MM.1S (cell line): ENCODE data around the gene BSN.

Source experiments
- DNase-seq: peaks from one replicate; pipeline ENCODE4 v3.0.0-alpha.2; 2015
- H2AFZ ChIP-seq: fragments of 300-600 bp; sonication (generic); 2 replicates; pipeline ENCODE4 v1.6.0; 2016; ENCODE audit warnings: antibody characterized with exemption, low read length
- H3F3A ChIP-seq: fragments of 300-600 bp; sonication (generic); 2 replicates; pipeline ENCODE4 v1.6.1; 2016; ENCODE audit warnings: mild to moderate bottlenecking, antibody characterized with exemption, low read length, moderate library complexity, mixed read lengths; ENCODE audit not compliant: insufficient read depth
- H3K27ac ChIP-seq: fragments of 300-600 bp; sonication (generic); 2 replicates; pipeline ENCODE4 v1.5.1; 2016; ENCODE audit warnings: mild to moderate bottlenecking, low read length
- H3K27me3 ChIP-seq: fragments of 300-600 bp; sonication (generic); replicated peaks from 2 replicates; pipeline ENCODE4 v1.6.0; 2016; ENCODE audit warnings: low read length; ENCODE audit not compliant: insufficient read depth
- H3K36me3 ChIP-seq: fragments of 300-600 bp; sonication (generic); replicated peaks from 2 replicates; pipeline ENCODE4 v1.6.1; 2016; ENCODE audit warnings: mild to moderate bottlenecking, low read length, mixed read lengths; ENCODE audit not compliant: insufficient read depth
- H3K4me1 ChIP-seq: fragments of 300-600 bp; sonication (generic); 2 replicates; pipeline ENCODE4 v1.6.1; 2016; ENCODE audit warnings: low read length, mixed read lengths
- H3K4me2 ChIP-seq: fragments of 300-600 bp; sonication (generic); 2 replicates; pipeline ENCODE4 v1.6.0; 2016; ENCODE audit warnings: low read depth, low read length
- H3K4me3 ChIP-seq: fragments of 300-600 bp; sonication (generic); 2 replicates; pipeline ENCODE4 v1.5.1; 2016; ENCODE audit warnings: low read length, mixed read lengths
- H3K79me2 ChIP-seq: fragments of 300-600 bp; sonication (generic); 2 replicates; pipeline ENCODE4 v1.6.1; 2016; ENCODE audit warnings: mixed run types, low read length, mixed read lengths
- H3K9ac ChIP-seq: fragments of 300-600 bp; sonication (generic); 2 replicates; pipeline ENCODE4 v1.6.1; 2016; ENCODE audit warnings: low read length, mixed read lengths
- H3K9me2 ChIP-seq: fragments of 300-600 bp; sonication (generic); replicated peaks from 2 replicates; pipeline ENCODE4 v1.6.1; 2016; ENCODE audit warnings: mild to moderate bottlenecking, low read length, mixed read lengths; ENCODE audit not compliant: insufficient read depth
- H3K9me3 ChIP-seq: fragments of 300-600 bp; sonication (generic); replicated peaks from 2 replicates; pipeline ENCODE4 v1.6.1; 2016; ENCODE audit warnings: mild to moderate bottlenecking, low read length, mixed read lengths; ENCODE audit not compliant: insufficient read depth
- H4K20me1 ChIP-seq: fragments of 300-600 bp; sonication (generic); 2 replicates; pipeline ENCODE4 v1.6.1; 2016; ENCODE audit warnings: mild to moderate bottlenecking, low read length, moderate library complexity, mixed read lengths; ENCODE audit not compliant: insufficient read depth
- EZH2 ChIP-seq: fragments of 300-600 bp; sonication (generic); optimal IDR thresholded peaks from 2 replicates; pipeline ENCODE3; 2017; ENCODE audit warnings: low read depth, mild to moderate bottlenecking, antibody characterized with exemption, low read length, mixed read lengths
- EZH2phosphoT487 ChIP-seq: fragments of 300-600 bp; sonication (generic); IDR thresholded peaks from 2 replicates; pipeline ENCODE4 v1.6.1; 2018; ENCODE audit warnings: antibody characterized with exemption, low read length
- TF ChIP-seq, protein P1 (sequence below): fragments of 300-600 bp; sonication (generic); IDR thresholded peaks from 2 replicates; pipeline ENCODE4 v1.5.1; 2016; ENCODE audit warnings: antibody characterized with exemption, low read length, mixed read lengths

The BSN gene

DNA sequence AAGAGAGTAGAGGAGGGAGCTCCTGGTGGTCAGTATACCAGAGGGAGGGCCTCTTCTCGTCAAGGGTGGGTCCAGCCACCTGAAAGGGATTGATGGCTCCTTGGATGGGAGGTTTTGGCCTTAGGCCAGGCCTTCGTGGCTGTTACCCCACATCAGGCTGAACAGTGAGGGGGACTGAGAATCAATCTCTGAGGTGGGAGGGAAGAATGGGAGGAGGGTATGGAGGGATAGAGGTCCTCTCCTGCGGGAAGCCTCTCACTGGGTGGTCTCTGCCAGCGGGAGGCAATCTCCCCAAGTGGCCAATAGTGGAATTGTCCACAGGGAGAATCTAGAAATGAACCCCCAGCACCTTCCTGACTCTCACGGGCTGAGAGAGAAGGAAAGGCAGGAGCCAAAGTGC is 53.5 kb downstream of the BSN start:
- H3K4me1 ChIP-seq, result no peaks in the 10 kb centered on the region
- no peaks in the 10 kb centered on the region for H3K79me2 ChIP-seq
- H3K9me2 ChIP-seq, result no peaks in the 10 kb centered on the region
- H4K20me1 ChIP-seq, result no peaks in the 10 kb centered on the region
- no peak overlapping the region for H3K4me3 ChIP-seq
- no peak for TF ChIP-seq EZH2phosphoT487
- TF ChIP-seq, protein P1, sequence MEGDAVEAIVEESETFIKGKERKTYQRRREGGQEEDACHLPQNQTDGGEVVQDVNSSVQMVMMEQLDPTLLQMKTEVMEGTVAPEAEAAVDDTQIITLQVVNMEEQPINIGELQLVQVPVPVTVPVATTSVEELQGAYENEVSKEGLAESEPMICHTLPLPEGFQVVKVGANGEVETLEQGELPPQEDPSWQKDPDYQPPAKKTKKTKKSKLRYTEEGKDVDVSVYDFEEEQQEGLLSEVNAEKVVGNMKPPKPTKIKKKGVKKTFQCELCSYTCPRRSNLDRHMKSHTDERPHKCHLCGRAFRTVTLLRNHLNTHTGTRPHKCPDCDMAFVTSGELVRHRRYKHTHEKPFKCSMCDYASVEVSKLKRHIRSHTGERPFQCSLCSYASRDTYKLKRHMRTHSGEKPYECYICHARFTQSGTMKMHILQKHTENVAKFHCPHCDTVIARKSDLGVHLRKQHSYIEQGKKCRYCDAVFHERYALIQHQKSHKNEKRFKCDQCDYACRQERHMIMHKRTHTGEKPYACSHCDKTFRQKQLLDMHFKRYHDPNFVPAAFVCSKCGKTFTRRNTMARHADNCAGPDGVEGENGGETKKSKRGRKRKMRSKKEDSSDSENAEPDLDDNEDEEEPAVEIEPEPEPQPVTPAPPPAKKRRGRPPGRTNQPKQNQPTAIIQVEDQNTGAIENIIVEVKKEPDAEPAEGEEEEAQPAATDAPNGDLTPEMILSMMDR, result peak; percentile 38
- no peak for TF ChIP-seq EZH2
- no peak overlapping the region for H3K27ac ChIP-seq
- no peak overlapping the region for H3K9ac ChIP-seq
- no peaks in the 10 kb centered on the region for H3K9me3 ChIP-seq
- no peak overlapping the region for H3K4me2 ChIP-seq
- H3K27me3 ChIP-seq, result no peaks in the 10 kb centered on the region
- no peak for DNase-seq
- no peaks in the 10 kb centered on the region for H3F3A ChIP-seq
- H3K36me3 ChIP-seq, result no peaks in the 10 kb centered on the region
- no peak overlapping the region for H2AFZ ChIP-seq

- Histone ChIP-seq H2AFZ (no peak overlapping the region), H3K36me3 (no peaks in the 10 kb centered on the region), H3K4me3 (no peak overlapping the region), H4K20me1 (no peaks in the 10 kb centered on the region), H3K9ac (no peak overlapping the region), H3K4me2 (no peak overlapping the region), H3K9me3 (no peaks in the 10 kb centered on the region), H3K9me2 (no peaks in the 10 kb centered on the region), H3K27me3 (no peaks in the 10 kb centered on the region), H3K4me1 (no peaks in the 10 kb centered on the region), H3K27ac (no peak overlapping the region), H3K79me2 (no peaks in the 10 kb centered on the region), H3F3A (no peaks in the 10 kb centered on the region)
- no peak for TF ChIP-seq EZH2phosphoT487
- TF ChIP-seq, protein P1, result no peak
- no peak for TF ChIP-seq EZH2
- DNase-seq, result no peak
Measured at GRCh38 chr3:49609314-49609713, 55.0 kb downstream of the BSN start.

DNA sequence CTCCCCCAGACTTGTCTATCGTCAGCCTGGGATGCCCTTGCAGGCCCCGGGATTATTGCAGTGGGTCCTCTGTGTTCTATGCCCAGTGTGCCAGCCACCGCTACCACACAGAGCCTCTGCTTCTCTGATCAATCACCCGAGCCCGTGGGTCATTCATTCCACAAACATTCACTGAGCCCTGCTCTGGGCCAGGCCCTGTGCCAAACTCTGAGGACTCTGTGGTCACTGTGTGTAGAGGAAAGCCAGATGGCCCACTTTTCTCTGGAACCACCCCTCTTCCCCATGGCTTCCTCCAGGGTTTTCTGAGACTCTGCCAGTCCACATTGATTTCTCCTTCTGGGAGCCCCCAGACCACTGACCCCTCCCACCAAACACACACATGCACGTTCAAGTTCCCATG is 55.5 kb downstream of the BSN start:
- no peak for DNase-seq

More for the DNA sequence above, 55.5 kb downstream of the BSN start:
- H3K9me2 ChIP-seq, result no peaks in the 10 kb centered on the region
- H3K9me3 ChIP-seq, result no peaks in the 10 kb centered on the region
- H3K27ac ChIP-seq, result no peak overlapping the region
- no peaks in the 10 kb centered on the region for H3K27me3 ChIP-seq
- no peak overlapping the region for H3K4me2 ChIP-seq
- H3K9ac ChIP-seq, result no peak overlapping the region
- no peaks in the 10 kb centered on the region for H3K36me3 ChIP-seq
- H3K4me3 ChIP-seq, result no peak overlapping the region
- no peaks in the 10 kb centered on the region for H3K79me2 ChIP-seq
- no peak for TF ChIP-seq EZH2
- TF ChIP-seq, protein P1, result no peak
- TF ChIP-seq EZH2phosphoT487, result no peak
- no peak overlapping the region for H2AFZ ChIP-seq
- H3F3A ChIP-seq, result no peaks in the 10 kb centered on the region
- H4K20me1 ChIP-seq, result no peaks in the 10 kb centered on the region
- no peaks in the 10 kb centered on the region for H3K4me1 ChIP-seq
